HUES48 (cell line): ENCODE data around the gene CACNG4.
"Not testable (repeated sequence)": the region's sequence is repeated elsewhere in the genome, so short reads cannot be mapped to it uniquely, and the experiment has no call there.

Source experiments
- H3K27ac ChIP-seq: one replicate; pipeline ENCODE4 v1.7.0; 2013; ENCODE audit warnings: low read depth, low read length, inconsistent platforms
- H3K27me3 ChIP-seq: 2 replicates; pipeline ENCODE4 v1.6.1; 2013; ENCODE audit warnings: mild to moderate bottlenecking, low read length; ENCODE audit not compliant: control insufficient read depth, insufficient read depth
- H3K36me3 ChIP-seq: 2 replicates; pipeline ENCODE4 v1.6.1; 2013; ENCODE audit warnings: low read length; ENCODE audit not compliant: control insufficient read depth, insufficient read depth
- H3K4me1 ChIP-seq: 2 replicates; pipeline ENCODE4 v1.6.1; 2013; ENCODE audit warnings: mild to moderate bottlenecking, low read length; ENCODE audit not compliant: control insufficient read depth, insufficient read depth
- H3K4me3 ChIP-seq: 2 replicates; pipeline ENCODE4 v1.5.1; 2013; ENCODE audit warnings: mild to moderate bottlenecking, low read depth, low read length
- H3K9ac ChIP-seq: 2 replicates; pipeline ENCODE4 v1.6.1; 2013; ENCODE audit warnings: mild to moderate bottlenecking, low read depth, low read length, moderate library complexity
- H3K9me3 ChIP-seq: 2 replicates; pipeline ENCODE4 v1.6.1; 2013; ENCODE audit warnings: low read length; ENCODE audit not compliant: control insufficient read depth, insufficient read depth

The CACNG4 gene

DNA sequence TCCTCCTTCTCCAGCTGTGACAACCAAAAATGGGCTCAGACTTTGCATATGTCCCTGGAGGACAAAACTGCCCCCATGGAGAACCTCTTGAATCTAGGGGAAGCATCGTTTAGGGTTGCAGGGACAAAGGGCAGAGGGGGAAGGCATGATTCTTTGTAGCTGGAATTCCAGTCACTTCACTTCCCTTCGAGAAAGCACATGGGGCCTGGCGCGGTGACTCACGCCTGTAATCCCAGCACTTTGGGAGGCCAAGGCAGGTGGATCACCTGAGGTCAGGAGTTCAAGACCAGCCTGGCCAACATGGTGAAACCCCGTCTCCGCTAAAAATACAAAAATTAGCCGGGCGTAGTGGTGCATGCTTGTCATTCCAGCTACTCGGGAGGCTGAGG is 7.9 kb downstream of the CACNG4 start:
- H3K4me1 ChIP-seq, H3K27me3 ChIP-seq: not testable (repeated sequence)

GRCh38 chr17:66975188-66975587 is 10.7 kb downstream of the CACNG4 start:
- Histone ChIP-seq H3K27me3 (no peaks in the 10 kb centered on the region), H3K9ac (no peak overlapping the region), H3K4me3 (no peak overlapping the region), H3K9me3 (no peaks in the 10 kb centered on the region), H3K36me3 (no peaks in the 10 kb centered on the region), H3K27ac (no peak overlapping the region), H3K4me1 (no peaks in the 10 kb centered on the region)

More for the DNA sequence above, 7.9 kb downstream of the CACNG4 start:
- not testable (repeated sequence) for H3K36me3 ChIP-seq, H3K9ac ChIP-seq, H3K4me3 ChIP-seq, H3K27ac ChIP-seq, H3K9me3 ChIP-seq

DNA sequence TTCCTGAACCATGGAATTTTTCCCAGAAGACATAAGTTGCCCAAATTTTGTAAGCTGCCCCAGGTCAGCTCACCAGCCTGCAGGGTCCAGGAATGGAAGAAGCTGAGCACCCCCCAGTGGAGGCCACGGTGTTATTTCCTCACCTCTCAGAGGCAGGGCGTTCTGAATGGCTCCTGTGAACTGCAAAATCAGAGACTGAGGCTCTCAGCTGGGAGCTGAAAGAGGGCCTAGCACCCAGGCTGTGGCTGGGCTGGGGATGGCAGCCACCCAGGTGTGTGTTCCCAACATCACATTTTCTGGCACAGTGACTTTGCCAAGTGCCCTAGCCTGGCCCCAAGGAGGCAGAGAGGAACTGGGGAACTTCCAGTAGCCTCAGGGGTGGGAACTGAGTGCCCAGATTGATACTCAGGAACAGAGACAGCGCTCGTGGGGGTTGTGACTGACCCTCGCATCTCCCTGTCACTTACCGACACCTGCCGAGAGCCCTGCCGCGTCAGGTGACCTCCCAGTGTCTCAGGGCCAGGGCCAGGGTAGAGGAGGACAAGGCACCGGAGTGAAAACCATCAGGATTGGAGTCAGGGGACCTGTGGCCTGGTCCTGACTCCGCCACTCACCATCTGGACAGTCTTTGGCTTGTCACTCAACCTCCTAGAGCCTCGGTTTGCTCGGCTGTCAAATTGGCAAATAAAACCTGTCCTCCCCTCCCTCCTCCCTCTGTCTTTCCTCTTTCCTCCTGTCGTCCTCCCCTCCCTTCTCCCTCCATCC is 11.3 kb downstream of the CACNG4 start:
- no peak overlapping the region for H3K9ac ChIP-seq
- H3K27me3 ChIP-seq = no peaks in the 10 kb centered on the region
- no peak overlapping the region for H3K27ac ChIP-seq
- no peak overlapping the region for H3K4me3 ChIP-seq
- no peaks in the 10 kb centered on the region for H3K4me1 ChIP-seq
- no peaks in the 10 kb centered on the region for H3K9me3 ChIP-seq
- no peaks in the 10 kb centered on the region for H3K36me3 ChIP-seq

GRCh38 chr17:66976379-66976663 is 11.8 kb downstream of the CACNG4 start:
- no peaks in the 10 kb centered on the region for H3K9me3 ChIP-seq
- no peaks in the 10 kb centered on the region for H3K27me3 ChIP-seq
- no peak overlapping the region for H3K4me3 ChIP-seq
- no peak overlapping the region for H3K27ac ChIP-seq
- H3K4me1 ChIP-seq = no peaks in the 10 kb centered on the region
- no peak overlapping the region for H3K9ac ChIP-seq
- no peaks in the 10 kb centered on the region for H3K36me3 ChIP-seq

GRCh38 chr17:66976781-66977201 is 12.3 kb downstream of the CACNG4 start:
- no peaks in the 10 kb centered on the region for H3K36me3 ChIP-seq
- H3K4me1 ChIP-seq = no peaks in the 10 kb centered on the region
- H3K27ac ChIP-seq = no peak overlapping the region
- no peaks in the 10 kb centered on the region for H3K27me3 ChIP-seq
- H3K9ac ChIP-seq = no peak overlapping the region
- H3K9me3 ChIP-seq = no peaks in the 10 kb centered on the region
- H3K4me3 ChIP-seq = no peak overlapping the region

GRCh38 chr17:66978514-66979061 is 14.1 kb downstream of the CACNG4 start:
- Histone ChIP-seq H3K27ac (no peak overlapping the region), H3K27me3 (no peaks in the 10 kb centered on the region), H3K9ac (no peak overlapping the region), H3K36me3 (no peaks in the 10 kb centered on the region), H3K4me1 (no peaks in the 10 kb centered on the region), H3K9me3 (no peaks in the 10 kb centered on the region), H3K4me3 (no peak overlapping the region)

GRCh38 chr17:66980896-66981295 is 16.4 kb downstream of the CACNG4 start:
- no peak overlapping the region for H3K4me3 ChIP-seq
- no peaks in the 10 kb centered on the region for H3K27me3 ChIP-seq
- no peak overlapping the region for H3K9ac ChIP-seq
- no peak overlapping the region for H3K27ac ChIP-seq
- H3K4me1 ChIP-seq = no peaks in the 10 kb centered on the region
- no peaks in the 10 kb centered on the region for H3K9me3 ChIP-seq
- no peaks in the 10 kb centered on the region for H3K36me3 ChIP-seq

- H3K27ac ChIP-seq = no peak overlapping the region
- no peak overlapping the region for H3K9ac ChIP-seq
- H3K4me1 ChIP-seq = no peaks in the 10 kb centered on the region
- H3K36me3 ChIP-seq = no peaks in the 10 kb centered on the region
- H3K9me3 ChIP-seq = no peaks in the 10 kb centered on the region
- H3K27me3 ChIP-seq = no peaks in the 10 kb centered on the region
- H3K4me3 ChIP-seq = no peak overlapping the region
Observed at GRCh38 chr17:66981983-66982508, 17.5 kb downstream of the CACNG4 start.

DNA sequence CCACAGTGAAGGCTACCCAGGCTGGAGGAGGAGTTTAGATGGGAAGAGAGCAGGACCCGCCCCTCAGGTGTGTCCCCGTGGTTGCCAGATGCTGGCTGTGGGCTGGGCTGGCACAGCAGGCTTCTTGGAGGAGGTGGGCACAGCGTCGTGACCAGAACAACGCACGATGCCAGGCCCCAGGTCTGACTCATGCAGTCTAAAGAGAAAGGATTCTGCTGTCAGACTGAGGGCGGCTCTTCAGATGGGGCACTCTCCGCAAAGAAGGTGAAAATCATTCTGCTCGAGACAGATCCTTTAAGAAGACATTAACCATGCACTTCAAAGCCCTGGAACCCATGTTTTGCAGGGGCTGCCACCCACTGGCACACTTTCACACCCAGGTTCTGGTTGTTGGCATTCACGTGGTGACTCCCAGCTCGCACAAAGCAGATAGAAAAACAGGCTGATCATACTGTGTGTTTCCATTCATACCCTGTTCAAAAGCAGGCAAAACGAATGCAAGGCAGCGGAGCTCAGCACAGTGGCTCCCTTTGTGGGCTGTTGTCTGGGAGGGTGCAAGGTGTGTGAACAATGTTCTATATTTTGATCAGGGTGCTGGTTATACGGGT is 19.0 kb downstream of the CACNG4 start:
- Histone ChIP-seq H3K27me3 (no peaks in the 10 kb centered on the region), H3K27ac (no peak overlapping the region), H3K4me1 (no peaks in the 10 kb centered on the region)

DNA sequence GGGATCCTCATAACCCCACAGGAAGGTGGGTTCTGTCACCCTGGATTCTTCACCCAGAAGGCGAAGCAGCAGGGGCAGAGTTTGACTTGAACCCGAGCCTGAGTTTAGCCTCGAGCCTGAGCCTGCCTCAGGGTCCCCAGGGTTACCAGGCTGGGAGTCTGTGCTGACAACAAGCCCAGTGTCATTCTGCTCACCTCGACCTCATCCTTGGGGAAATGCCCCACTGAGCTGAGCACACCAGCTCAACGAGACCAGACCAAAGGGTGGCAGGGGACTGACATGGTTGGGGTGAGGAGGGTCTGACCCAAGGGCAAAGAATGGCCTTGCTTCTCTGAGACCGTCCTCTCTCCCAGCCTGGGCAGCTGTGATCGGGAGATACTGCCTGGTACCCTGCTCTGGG is 20.2 kb downstream of the CACNG4 start:
- Histone ChIP-seq H3K36me3 (no peaks in the 10 kb centered on the region), H3K27ac (no peak overlapping the region), H3K9ac (no peak overlapping the region), H3K4me3 (no peak overlapping the region), H3K9me3 (no peaks in the 10 kb centered on the region), H3K27me3 (no peaks in the 10 kb centered on the region), H3K4me1 (no peaks in the 10 kb centered on the region)

More for the DNA sequence above, 19.0 kb downstream of the CACNG4 start:
- no peaks in the 10 kb centered on the region for H3K36me3 ChIP-seq
- H3K4me3 ChIP-seq = no peak overlapping the region
- H3K9ac ChIP-seq = no peak overlapping the region
- H3K9me3 ChIP-seq = no peaks in the 10 kb centered on the region
